ENCODE data around the gene RNF26. TPM values are rescaled to one million over a fixed set of nuclear protein-coding genes. Genes with fewer than 3 reads are reported as not detected.

The RNF26 gene
- total and polyA plus RNA-seq, 2 of the 4 experiments (the other 2 are of a cell fraction): 3.4 to 36.7 TPM

DNA sequence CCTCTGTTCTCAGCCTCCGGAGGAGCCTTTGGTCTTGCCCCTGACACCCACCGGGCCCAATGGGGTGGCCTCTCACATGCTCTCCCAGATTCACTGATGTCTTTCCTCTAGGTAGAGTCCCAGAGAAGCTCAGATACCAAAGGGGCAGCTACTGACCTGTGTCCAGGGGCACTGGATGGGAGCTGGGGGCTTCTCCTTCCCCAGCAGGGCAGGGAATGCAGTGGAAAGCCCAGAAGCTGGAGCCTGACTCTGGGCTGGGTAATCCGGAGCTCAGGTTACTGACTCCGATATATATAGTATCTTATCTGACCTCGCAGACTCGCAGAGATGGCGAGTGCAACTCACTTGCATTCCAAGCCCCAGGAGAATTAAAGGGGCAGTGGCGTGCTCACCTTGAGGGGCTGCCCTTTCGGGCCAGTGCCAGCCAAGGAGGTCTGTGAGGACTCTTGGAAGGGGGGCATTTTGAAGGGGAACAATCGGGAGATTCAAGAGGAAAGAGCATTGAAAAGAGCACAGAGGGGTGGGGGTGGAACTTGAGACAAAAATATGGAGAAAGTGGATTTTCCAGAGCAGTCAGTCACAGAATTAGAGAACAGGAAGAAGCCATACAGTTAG lies 44.6 kb downstream of the RNF26 start:
- in situ Hi-C loops (cut with MboI; ENCODE audit: low sequenced_read_pairs): no loop called here
- no peaks in the 10 kb centered on the region for H4K20me1 ChIP-seq (ENCODE audit: insufficient read depth, low read length)
- dilution Hi-C loops (cut with HindIII; ENCODE audit: low sequenced_read_pairs, unreplicated experiment): no loop called here
- no peak overlapping the region for H4K8ac ChIP-seq (ENCODE audit: low read depth in 2 of 2, low read length in 2 of 2)
- H3K9ac ChIP-seq (ENCODE audit: low read depth, low read length): no peak overlapping the region
- no peak overlapping the region for H3K18ac ChIP-seq (ENCODE audit: low read depth, low read length)
- BruUV-seq (replicated peaks): no TSS peak
- no peak overlapping the region for H2BK5ac ChIP-seq (ENCODE audit: low read depth, low read length, poor library complexity, severe bottlenecking)
- H3K27me3 ChIP-seq (ENCODE audit: control insufficient read depth, insufficient read depth, low read length): peaks cover 9% of the 10 kb centered on the region
- no peak overlapping the region for H3K4ac ChIP-seq (ENCODE audit: low read depth, low read length)
- H3K4me2 ChIP-seq (ENCODE audit: low read depth, low read length): peak overlapping the region; percentile 15; the same call in 1 of the 2 replicates
- no peaks in the 10 kb centered on the region for H3K36me3 ChIP-seq (ENCODE audit: control insufficient read depth, insufficient read depth, low read length)
- H4K5ac ChIP-seq (ENCODE audit: low read depth, low read length): no peak overlapping the region
- no peak overlapping the region for H3K4me3 ChIP-seq (ENCODE audit: insufficient read depth, low read depth, low read length)
- ChIA-PET POLR2A (ENCODE audit: unreplicated experiment) (no interaction called here), CTCF (no interaction called here)
- H3K9me3 ChIP-seq (ENCODE audit: control insufficient read depth, insufficient read depth, low read length): no peaks in the 10 kb centered on the region
- no peak for TF ChIP-seq NFE2L2 (IDR thresholded peaks at IDR 0.05; ENCODE audit: low read depth, low read length)
- no peak for TF ChIP-seq MAZ (IDR thresholded peaks at IDR 0.05; ENCODE audit: borderline replicate concordance, low read depth, low read length)
- no peak for TF ChIP-seq POLR2A (IDR thresholded peaks at IDR 0.05; ENCODE audit: low read depth, low read length)
- TF ChIP-seq CEBPB (IDR thresholded peaks at IDR 0.05; ENCODE audit: low read depth, low read length): no peak
- no peak for TF ChIP-seq RFX5 (IDR thresholded peaks at IDR 0.05; ENCODE audit: low read depth, low read length)
- no peak for TF ChIP-seq BHLHE40 (IDR thresholded peaks at IDR 0.05; ENCODE audit: low read depth, low read length)
- TF ChIP-seq RAD21 (IDR thresholded peaks at IDR 0.05; ENCODE audit: low read length): no peak
- TF ChIP-seq MXI1 (IDR thresholded peaks at IDR 0.05; ENCODE audit: borderline replicate concordance, low read depth, low read length): no peak
- TF ChIP-seq RCOR1 (IDR thresholded peaks at IDR 0.05; ENCODE audit: insufficient replicate concordance, low read length): no peak
- TF ChIP-seq, protein P1, sequence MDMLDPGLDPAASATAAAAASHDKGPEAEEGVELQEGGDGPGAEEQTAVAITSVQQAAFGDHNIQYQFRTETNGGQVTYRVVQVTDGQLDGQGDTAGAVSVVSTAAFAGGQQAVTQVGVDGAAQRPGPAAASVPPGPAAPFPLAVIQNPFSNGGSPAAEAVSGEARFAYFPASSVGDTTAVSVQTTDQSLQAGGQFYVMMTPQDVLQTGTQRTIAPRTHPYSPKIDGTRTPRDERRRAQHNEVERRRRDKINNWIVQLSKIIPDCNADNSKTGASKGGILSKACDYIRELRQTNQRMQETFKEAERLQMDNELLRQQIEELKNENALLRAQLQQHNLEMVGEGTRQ (IDR thresholded peaks at IDR 0.05; ENCODE audit: low read depth, low read length): no peak
- TF ChIP-seq CHD1 (IDR thresholded peaks at IDR 0.05; ENCODE audit: low read depth, low read length): no peak
- TF ChIP-seq, protein P2, sequence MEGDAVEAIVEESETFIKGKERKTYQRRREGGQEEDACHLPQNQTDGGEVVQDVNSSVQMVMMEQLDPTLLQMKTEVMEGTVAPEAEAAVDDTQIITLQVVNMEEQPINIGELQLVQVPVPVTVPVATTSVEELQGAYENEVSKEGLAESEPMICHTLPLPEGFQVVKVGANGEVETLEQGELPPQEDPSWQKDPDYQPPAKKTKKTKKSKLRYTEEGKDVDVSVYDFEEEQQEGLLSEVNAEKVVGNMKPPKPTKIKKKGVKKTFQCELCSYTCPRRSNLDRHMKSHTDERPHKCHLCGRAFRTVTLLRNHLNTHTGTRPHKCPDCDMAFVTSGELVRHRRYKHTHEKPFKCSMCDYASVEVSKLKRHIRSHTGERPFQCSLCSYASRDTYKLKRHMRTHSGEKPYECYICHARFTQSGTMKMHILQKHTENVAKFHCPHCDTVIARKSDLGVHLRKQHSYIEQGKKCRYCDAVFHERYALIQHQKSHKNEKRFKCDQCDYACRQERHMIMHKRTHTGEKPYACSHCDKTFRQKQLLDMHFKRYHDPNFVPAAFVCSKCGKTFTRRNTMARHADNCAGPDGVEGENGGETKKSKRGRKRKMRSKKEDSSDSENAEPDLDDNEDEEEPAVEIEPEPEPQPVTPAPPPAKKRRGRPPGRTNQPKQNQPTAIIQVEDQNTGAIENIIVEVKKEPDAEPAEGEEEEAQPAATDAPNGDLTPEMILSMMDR (conservative IDR thresholded peaks at IDR 0.05; ENCODE audit: low read depth, low read length): no peak
- TF ChIP-seq, protein P3, sequence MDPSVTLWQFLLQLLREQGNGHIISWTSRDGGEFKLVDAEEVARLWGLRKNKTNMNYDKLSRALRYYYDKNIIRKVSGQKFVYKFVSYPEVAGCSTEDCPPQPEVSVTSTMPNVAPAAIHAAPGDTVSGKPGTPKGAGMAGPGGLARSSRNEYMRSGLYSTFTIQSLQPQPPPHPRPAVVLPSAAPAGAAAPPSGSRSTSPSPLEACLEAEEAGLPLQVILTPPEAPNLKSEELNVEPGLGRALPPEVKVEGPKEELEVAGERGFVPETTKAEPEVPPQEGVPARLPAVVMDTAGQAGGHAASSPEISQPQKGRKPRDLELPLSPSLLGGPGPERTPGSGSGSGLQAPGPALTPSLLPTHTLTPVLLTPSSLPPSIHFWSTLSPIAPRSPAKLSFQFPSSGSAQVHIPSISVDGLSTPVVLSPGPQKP (IDR thresholded peaks at IDR 0.05; ENCODE audit: borderline replicate concordance, low read depth, low read length): no peak
- no peak for TF ChIP-seq SMC3 (IDR thresholded peaks at IDR 0.05; ENCODE audit: low read depth, low read length)
- no peak for TF ChIP-seq MAFK (IDR thresholded peaks at IDR 0.05; ENCODE audit: low read depth, low read length)
- TF ChIP-seq FOS (IDR thresholded peaks at IDR 0.05; ENCODE audit: low read depth, low read length): no peak
- peak overlapping the region; percentile 61 for H2AFZ ChIP-seq (replicated peaks; ENCODE audit: low read length, poor library complexity)
- no peak overlapping the region for H3K14ac ChIP-seq (replicated peaks; ENCODE audit: low read depth, low read length)
- no peak overlapping the region for H3K56ac ChIP-seq (ENCODE audit: extremely low read depth, insufficient read depth, low read length)
- no peak overlapping the region for H2BK15ac ChIP-seq (ENCODE audit: low read depth, low read length)
- H2BK20ac ChIP-seq (ENCODE audit: low read depth, low read length): no peak overlapping the region; the same call in 1 of the 2 replicates
- intact Hi-C loops (cut with micrococcal nuclease): no loop called here
- DNase-seq (no peak), ATAC-seq (ENCODE audit: low read depth) (no peak)
- H3K9me1 ChIP-seq (ENCODE audit: insufficient read depth, low read length): no peaks in the 10 kb centered on the region; the same call in 1 of the 2 replicates
- H3K79me1 ChIP-seq (ENCODE audit: low read depth in 1 of 2, low read length in 2 of 2): no peaks in the 10 kb centered on the region
- H3K4me1 ChIP-seq (ENCODE audit: control insufficient read depth, insufficient read depth, low read length): peaks cover 26% of the 10 kb centered on the region
- H3K27ac ChIP-seq (ENCODE audit: insufficient read depth, low read length): no peak overlapping the region
- no peak overlapping the region for H3K23ac ChIP-seq (ENCODE audit: low read depth, low read length)
- WGBS, 2 experiments (ENCODE audit: extremely low coverage in 2 of 2, insufficient read length in 1 of 2): 46% methylated on average over 4 of the region's 10 CpGs; no CpG with 5 or more reads in 1 of the 2 experiments
- H2BK120ac ChIP-seq (ENCODE audit: low read depth, low read length): peak overlapping the region; percentile 27; the same call in 1 of the 2 replicates
- H2AK9ac ChIP-seq (replicated peaks; ENCODE audit: low read depth, low read length, poor library complexity): peak overlapping the region; percentile 52
- no peak overlapping the region; the same call in none of the 2 replicates for H2AK5ac ChIP-seq (ENCODE audit: low read depth, low read length)
- no peak overlapping the region for H4K91ac ChIP-seq (ENCODE audit: insufficient read depth, low read depth, low read length)

Measured in IMR-90 (cell line).